ENCODE results near the gene MAPKAP1.
A peak's percentile ranks its signal among the peaks of the same experiment; 100 is the strongest.

The MAPKAP1 gene

DNA sequence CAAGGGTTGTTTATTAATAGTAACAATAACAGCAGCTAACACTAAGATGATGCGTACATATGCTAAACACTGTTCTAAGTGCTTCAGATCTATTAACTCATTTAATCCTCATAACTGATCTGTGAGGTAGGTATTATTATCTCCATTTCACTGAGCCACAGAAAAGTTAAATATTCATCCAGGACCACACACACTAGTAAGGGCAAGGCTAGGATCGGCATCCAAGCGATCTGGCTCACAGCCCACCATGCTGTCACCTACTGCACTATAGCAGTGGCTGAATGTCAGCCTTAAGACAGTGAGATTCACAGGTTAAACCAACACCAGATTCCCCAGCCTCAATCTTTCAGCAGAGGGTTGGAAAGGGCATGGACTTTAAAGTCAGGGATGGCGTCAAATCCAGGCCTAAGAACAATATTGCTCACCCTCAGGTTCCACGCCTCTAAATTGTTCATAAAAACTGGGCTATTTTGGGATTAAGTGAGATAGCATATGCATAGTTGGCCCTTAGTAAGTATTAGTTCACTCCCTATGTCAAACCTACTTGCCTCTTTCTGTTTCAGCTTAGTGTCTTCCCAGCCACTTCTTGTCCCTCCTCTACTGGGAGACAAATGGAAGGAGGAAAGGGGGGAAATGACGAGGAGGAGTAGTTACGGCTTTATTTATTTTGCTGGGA lies 150.8 kb downstream of the MAPKAP1 start:
- DNase-seq, result no peak
- no peak for TF ChIP-seq GATA1 (IDR thresholded peaks at IDR 0.05; ENCODE audit: low read depth, low read length)
- no peak for TF ChIP-seq POLR2A (IDR thresholded peaks at IDR 0.05; ENCODE audit: low read length)

DNA sequence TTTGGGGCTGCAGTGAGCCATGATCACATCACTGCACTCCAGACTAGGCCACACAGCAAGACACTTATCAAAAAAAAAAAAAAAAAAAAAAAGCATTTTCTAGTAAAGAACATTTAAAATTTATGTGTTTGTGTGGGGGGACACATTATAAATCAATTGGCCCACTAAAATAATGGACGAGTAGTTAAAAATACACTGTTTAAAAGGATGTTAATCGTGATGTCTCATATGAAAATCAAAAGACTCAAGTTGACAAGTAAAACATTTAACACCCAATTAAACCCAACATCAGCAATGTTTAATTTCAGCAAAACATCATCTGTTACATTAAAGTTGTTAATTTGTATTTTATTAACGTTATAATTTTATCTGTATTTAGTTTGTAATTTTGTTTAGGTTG lies 152.3 kb downstream of the MAPKAP1 start:
- TF ChIP-seq GATA1 (IDR thresholded peaks at IDR 0.05; ENCODE audit: low read depth, low read length) (no peak), POLR2A (IDR thresholded peaks at IDR 0.05; ENCODE audit: low read length) (no peak)
- DNase-seq, result no peak

DNA sequence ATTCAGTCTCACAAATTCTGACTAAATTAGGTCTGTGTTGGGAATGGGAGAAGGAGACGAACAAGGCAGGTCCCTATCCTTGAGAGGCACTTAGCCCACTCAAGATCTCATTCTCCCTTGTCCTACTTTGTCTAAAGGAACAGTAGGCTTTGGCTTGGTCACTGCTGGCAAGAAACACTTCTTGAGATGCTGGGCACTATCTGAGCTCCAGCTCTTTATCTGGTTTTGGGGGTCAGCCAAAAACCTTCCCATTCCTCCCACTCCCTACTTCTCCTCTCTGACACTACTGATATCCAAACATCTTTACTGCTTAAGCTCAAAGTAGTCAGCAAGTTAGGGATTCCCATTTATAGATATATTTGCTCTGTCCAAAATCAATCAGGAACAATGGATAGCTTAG lies 155.2 kb downstream of the MAPKAP1 start:
- DNase-seq, result peak; percentile 6 to 17
- TF ChIP-seq GATA1 (IDR thresholded peaks at IDR 0.05; ENCODE audit: low read depth, low read length) (no peak), POLR2A (IDR thresholded peaks at IDR 0.05; ENCODE audit: low read length) (no peak)

DNA sequence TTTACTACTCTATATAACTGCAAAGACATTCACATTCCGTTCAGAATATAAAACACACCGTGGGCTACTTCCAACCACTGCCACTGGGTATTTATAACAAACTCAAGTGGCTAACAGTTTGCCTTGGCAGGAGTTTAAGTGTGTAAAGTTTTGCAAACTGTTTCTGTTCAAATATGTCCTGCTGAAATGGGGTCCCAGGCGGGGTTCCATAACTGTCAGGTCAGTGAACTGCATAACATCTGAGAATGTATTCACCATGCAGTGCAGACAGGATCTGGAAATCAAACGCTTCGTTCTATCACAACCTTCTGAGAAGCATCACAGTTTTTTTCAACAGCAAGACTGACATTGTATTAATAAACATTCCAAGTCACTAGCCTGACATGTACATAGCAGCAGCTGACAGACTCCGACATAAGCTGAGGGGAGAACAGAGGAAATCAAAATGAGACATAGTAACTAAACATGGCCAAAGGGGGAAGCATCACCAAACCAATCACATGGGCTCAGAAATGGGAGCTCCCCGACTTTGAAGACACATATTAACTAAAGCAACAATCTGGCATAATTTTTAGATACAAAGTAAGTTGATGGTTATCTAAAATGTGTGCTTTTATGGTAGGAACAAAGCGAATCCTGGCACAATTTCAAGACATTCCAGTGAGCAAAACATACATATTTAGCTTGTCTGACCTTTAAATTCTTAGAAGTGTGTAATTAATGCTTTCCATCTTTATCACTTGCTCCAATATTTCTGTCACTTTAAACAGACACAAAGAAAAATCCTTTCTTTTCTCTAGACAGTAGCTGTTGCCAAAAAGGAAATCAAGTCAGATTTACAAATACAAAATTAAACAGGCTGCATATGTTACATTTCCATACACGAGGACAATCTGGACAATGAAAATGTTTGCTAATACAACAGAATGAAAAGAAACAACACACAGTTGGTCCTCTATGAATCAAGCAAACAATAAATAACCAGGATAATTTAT lies 156.8 kb downstream of the MAPKAP1 start:
- no peak for TF ChIP-seq POLR2A (IDR thresholded peaks at IDR 0.05; ENCODE audit: low read length)
- no peak for DNase-seq

DNA sequence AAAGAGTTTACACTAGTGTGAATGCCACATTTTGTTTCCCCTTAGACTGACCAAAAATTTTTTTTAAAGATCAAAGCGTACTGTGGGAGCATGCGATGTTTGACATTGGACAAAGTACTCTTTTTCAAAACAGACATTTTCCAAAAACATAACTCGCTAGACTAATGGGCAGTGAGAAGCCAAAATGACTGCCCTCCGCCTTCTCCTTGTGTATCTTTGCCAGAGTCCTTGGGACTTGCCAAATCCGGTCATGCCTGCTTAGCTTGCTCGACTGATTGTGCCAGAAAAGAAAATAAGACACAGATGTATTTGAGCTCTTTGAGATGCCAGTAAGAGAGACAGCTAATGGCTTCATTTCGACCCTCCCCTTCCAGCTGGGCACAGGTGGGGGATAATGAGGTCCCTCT lies 157.5 kb downstream of the MAPKAP1 start:
- no peak for DNase-seq
- TF ChIP-seq POLR2A (IDR thresholded peaks at IDR 0.05; ENCODE audit: low read length) (no peak), GATA1 (IDR thresholded peaks at IDR 0.05; ENCODE audit: low read depth, low read length) (no peak)

DNA sequence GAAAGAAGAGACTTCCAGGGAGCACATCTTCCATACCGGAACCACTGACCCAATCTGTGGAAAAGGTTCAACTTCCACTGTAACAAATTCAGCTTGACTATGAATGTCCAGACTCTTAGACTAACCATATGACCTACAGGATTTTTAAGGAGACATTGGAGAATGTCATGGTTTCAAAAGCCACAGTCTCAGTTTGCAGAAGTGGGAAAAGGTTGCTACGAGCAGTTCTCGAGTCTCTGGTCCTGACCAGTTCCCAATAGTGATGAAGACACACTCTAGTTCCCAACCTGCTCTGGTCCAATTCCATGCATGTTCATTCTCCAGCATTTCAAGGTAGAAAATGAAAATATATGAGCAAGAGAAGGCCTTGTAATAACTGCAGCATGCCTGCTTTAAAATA lies 158.0 kb downstream of the MAPKAP1 start:
- TF ChIP-seq POLR2A (IDR thresholded peaks at IDR 0.05; ENCODE audit: low read length), result no peak
- no peak for TF ChIP-seq GATA1 (IDR thresholded peaks at IDR 0.05; ENCODE audit: low read depth, low read length)
- no peak for DNase-seq

DNA sequence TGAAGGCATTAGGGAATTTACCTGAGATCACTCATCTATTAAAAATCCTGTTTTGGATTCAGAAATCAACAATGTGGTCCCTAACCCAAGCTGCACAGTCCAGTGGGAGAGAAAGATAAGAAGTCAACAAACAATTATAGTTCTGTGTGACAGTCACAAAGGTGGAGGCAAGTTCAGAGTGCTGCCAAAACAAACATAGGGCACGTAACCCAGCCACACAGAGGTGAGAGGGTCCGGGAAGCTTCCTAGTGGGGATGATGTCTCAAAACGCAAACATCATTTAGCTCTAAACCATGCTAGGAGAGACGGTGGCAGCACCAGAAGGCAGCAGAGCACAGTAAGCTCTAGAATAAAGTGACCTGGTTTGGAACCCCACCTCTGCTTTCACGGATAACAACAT lies 158.9 kb downstream of the MAPKAP1 start:
- no peak for TF ChIP-seq GATA1 (IDR thresholded peaks at IDR 0.05; ENCODE audit: low read depth, low read length)
- no peak for DNase-seq

DNA sequence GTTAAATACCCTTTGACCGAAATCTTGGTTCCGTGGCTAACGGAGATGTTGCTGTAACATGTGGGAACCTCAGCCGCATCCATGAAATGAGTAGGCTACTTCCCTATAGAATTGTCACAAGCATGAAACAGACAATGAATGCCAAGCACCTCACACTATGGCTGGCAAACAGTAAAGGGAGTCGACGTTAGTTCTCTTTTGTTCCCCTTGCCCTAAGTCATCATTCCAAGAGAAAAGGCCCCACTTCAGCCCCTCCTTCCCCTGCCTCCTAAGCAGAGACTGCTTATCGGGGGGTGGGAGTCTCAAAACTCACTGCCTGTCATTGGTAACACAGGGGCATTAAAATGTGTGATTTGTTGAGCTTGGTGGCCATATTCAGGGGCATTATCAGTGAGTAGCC lies 159.6 kb downstream of the MAPKAP1 start:
- no peak for TF ChIP-seq GATA1 (IDR thresholded peaks at IDR 0.05; ENCODE audit: low read depth, low read length)
- TF ChIP-seq POLR2A (IDR thresholded peaks at IDR 0.05; ENCODE audit: low read length), result no peak
- DNase-seq, result no peak

DNA sequence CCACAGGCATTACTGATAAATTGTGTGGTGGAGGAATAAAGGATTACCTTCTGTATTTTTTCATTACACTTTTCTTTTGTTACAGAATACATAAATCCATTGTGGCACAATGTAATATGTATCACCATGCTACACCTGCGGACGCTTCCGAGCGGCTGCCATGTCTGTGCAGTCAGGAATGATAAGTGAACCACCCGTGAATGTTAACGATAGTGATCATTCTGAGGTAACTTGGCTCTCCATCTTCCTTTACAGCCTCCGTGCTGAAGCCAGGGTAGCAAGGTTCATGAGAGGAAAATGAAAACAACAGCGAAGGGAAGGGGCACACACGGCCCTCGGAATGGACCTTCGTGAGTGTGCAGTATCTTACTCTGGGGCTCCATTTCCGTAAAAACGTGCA lies 161.2 kb downstream of the MAPKAP1 start:
- no peak for TF ChIP-seq POLR2A (IDR thresholded peaks at IDR 0.05; ENCODE audit: low read length)
- TF ChIP-seq GATA1 (IDR thresholded peaks at IDR 0.05; ENCODE audit: low read depth, low read length), result no peak
- DNase-seq, result no peak

DNA sequence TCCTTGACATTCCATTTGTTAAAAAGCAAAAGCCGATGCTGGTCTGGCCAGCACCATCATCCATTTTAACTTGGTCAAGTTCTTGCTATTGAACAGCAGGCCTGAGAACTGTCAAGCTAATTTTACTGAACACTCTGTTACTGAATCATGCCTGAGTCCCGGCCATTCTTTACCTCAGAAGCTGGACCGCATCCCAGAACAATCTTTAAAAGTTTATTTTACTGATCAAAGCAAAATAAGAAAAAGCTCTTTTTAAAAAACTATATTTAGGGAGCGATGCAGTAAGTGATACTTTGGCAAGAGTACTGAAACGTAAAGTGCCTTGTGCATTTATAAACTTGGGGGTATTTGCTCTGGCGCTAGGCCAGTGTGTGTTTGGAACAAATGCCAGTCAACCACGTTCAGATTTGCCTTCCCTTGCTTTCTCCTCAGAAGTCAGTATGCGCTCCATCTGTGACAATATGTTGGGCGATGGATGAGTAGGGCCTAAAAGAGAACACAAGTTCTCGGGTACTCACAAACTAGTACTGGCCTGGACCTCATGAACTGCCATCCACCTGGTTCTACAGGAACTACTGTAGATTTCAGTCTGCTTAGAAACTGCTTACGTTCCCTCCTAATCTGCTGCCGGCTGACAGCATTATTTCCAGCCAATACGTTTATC lies 161.9 kb downstream of the MAPKAP1 start:
- TF ChIP-seq POLR2A (IDR thresholded peaks at IDR 0.05; ENCODE audit: low read length), result no peak
- TF ChIP-seq GATA1 (IDR thresholded peaks at IDR 0.05; ENCODE audit: low read depth, low read length), result no peak
- DNase-seq, result no peak

DNA sequence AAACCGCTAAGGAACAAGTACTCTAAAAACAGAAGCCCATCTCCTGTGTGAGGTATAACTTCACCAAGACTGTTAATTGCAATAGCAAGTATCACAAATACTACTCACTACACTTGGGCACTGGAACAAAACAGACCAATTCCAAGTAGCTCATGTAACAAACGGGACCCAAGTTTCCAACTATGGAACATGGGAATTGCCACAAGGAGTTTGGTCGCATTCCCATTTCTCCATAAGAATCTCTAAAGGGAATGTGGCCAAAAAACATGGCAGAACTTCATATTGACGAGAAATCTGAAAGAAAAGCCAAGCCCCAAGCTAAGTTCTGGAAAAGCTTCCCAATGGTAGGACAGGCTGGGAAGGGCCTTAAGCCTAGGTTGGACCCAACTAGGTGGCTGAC lies 162.5 kb downstream of the MAPKAP1 start:
- no peak for DNase-seq
- TF ChIP-seq GATA1 (IDR thresholded peaks at IDR 0.05; ENCODE audit: low read depth, low read length) (no peak), POLR2A (IDR thresholded peaks at IDR 0.05; ENCODE audit: low read length) (no peak)

DNA sequence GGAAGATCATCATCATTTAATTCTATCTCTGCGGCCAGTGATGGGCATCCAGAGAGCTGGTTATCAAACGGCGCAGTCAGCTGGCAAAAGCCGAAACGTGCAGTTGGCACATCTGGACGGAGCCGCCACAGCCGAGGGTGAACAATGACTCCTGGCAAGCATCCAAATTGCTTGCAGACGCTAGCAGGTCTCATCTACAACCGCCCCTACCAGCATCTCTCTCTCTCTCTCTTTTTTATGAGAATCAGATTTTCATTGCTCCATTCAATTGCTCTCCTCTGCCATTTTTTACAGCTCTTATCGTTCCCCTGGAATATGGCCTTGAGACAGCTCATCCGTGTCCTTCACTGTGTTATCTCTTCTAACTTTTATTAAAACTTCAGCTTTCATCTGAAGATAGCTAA lies 165.2 kb downstream of the MAPKAP1 start:
- no peak for DNase-seq
- TF ChIP-seq GATA1 (IDR thresholded peaks at IDR 0.05; ENCODE audit: low read depth, low read length) (no peak), POLR2A (IDR thresholded peaks at IDR 0.05; ENCODE audit: low read length) (no peak)

DNA sequence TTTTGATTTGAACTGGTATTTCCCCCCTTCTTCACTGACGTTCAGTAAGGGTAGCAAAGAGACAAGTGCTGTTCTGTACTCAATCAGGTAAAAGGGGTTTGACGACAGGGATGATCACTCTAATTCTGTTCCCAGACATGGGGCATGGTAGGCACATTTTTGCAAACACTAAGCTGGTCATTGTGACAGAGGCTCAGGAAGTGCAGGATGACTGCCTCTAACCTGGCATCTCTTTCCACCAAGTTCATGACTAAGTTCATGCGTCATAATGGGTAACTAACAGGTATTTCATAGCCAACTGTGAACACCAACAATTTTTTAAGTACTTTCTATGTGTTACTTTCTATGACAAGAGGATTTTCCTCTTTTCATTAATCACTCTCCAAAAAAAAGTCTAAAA lies 166.5 kb downstream of the MAPKAP1 start:
- DNase-seq, result no peak

DNA sequence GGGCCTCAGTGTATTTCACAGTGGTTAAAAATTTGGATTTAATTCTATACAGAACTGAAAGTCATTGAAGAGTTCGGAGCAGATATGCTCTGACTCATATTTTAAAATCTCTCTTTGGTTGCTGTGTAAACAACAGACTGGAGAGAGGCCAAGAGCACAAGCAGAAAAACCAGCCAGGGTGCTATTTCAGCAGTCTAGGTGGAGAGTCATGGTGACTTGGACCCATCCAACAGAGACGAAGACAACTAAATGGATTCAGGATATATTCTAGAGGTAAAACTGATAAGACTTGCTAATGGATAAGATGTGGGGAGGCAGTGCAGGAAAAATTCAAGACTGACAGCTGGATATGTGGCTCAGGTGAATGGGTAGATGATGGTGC lies 168.9 kb downstream of the MAPKAP1 start:
- TF ChIP-seq GATA1 (IDR thresholded peaks at IDR 0.05; ENCODE audit: low read depth, low read length) (no peak), POLR2A (IDR thresholded peaks at IDR 0.05; ENCODE audit: low read length) (no peak)

More for the DNA sequence above, 166.5 kb downstream of the MAPKAP1 start:
- TF ChIP-seq GATA1 (IDR thresholded peaks at IDR 0.05; ENCODE audit: low read depth, low read length) (no peak), POLR2A (IDR thresholded peaks at IDR 0.05; ENCODE audit: low read length) (no peak)

More for the DNA sequence above, 168.9 kb downstream of the MAPKAP1 start:
- DNase-seq, result peak in 1 of 2 experiments; percentile 8
